ENCODE measurements around the gene NELL1. TPM values are rescaled to one million over a fixed set of nuclear protein-coding genes. Genes with fewer than 3 reads are reported as not detected.
"Not testable (repeated sequence)": the region's sequence is repeated elsewhere in the genome, so short reads cannot be mapped to it uniquely, and the experiment has no call there.

The NELL1 gene
- total and polyA plus RNA-seq, 12 donors = 0.11 to 0.39 (median 0.24) TPM; not detected in 9

- Histone ChIP-seq H3K4me3 (no peak overlapping the region), H3K27me3 (no peaks in the 10 kb centered on the region), H3K4me1 (replicated peaks in 1 of 2) (no peaks in the 10 kb centered on the region), H3K27ac (no peak overlapping the region), H3K9me3 (replicated peaks in 1 of 3) (no peaks in the 10 kb centered on the region), H3K36me3 (replicated peaks in 1 of 2) (no peaks in the 10 kb centered on the region)
- intact Hi-C loops (cut with DNase I) = no loop called here
- TF ChIP-seq POLR2A (IDR thresholded peaks at IDR 0.05) (no peak), CTCF (IDR thresholded peaks at IDR 0.05) (no peak)
- no peak for DNase-seq
- 77 to 87% (median 85%) methylated on average over 4 to 6 of the region's 6 CpGs for WGBS, 4 donors
Measured at GRCh38 chr11:21133722-21134121, 464.3 kb downstream of the NELL1 start.

- WGBS, 4 donors = 72 to 80% (median 74%) methylated on average over 6 of the region's 6 CpGs
- Histone ChIP-seq H3K36me3 (replicated peaks in 1 of 2) (no peaks in the 10 kb centered on the region), H3K27me3 (no peaks in the 10 kb centered on the region), H3K4me1 (replicated peaks in 1 of 2) (no peaks in the 10 kb centered on the region), H3K27ac (no peak overlapping the region), H3K9me3 (replicated peaks in 1 of 3) (no peaks in the 10 kb centered on the region), H3K4me3 (no peak overlapping the region)
- intact Hi-C loops (cut with DNase I) = no loop called here
- TF ChIP-seq CTCF (IDR thresholded peaks at IDR 0.05) = no peak
- no peak for TF ChIP-seq POLR2A (IDR thresholded peaks at IDR 0.05)
- no peak for DNase-seq
Measured at GRCh38 chr11:21137803-21138202, 468.4 kb downstream of the NELL1 start.

- H3K4me1 ChIP-seq (replicated peaks in 1 of 2); H3K4me3 ChIP-seq; intact Hi-C loops (cut with DNase I); H3K27me3 ChIP-seq; H3K27ac ChIP-seq; DNase-seq; H3K36me3 ChIP-seq (replicated peaks in 1 of 2); H3K9me3 ChIP-seq (replicated peaks in 1 of 3): not testable (repeated sequence)
- WGBS, 4 donors = 85 to 93% (median 87%) methylated on average over 4 of the region's 4 CpGs
Measured at GRCh38 chr11:21141557-21141956, 472.2 kb downstream of the NELL1 start.

GRCh38 chr11:21142007-21142406 is 472.6 kb downstream of the NELL1 start:
- DNase-seq = no peak
- intact Hi-C loops (cut with DNase I) = no loop called here
- H3K4me1 ChIP-seq (replicated peaks in 1 of 2) = no peaks in the 10 kb centered on the region
- H3K27ac ChIP-seq = no peak overlapping the region
- no peaks in the 10 kb centered on the region for H3K27me3 ChIP-seq
- WGBS, 4 donors = 53 to 65% (median 61%) methylated on average over 2 of the region's 2 CpGs
- no peaks in the 10 kb centered on the region for H3K36me3 ChIP-seq (replicated peaks in 1 of 2)
- no peak for TF ChIP-seq CTCF (IDR thresholded peaks at IDR 0.05)
- no peak for TF ChIP-seq POLR2A (IDR thresholded peaks at IDR 0.05)
- H3K4me3 ChIP-seq = no peak overlapping the region
- no peaks in the 10 kb centered on the region for H3K9me3 ChIP-seq (replicated peaks in 1 of 3)

- WGBS, 4 donors = 62 to 93% (median 81%) methylated on average over 2 of the region's 2 CpGs
- Histone ChIP-seq H3K9me3 (replicated peaks in 1 of 3) (no peaks in the 10 kb centered on the region), H3K36me3 (replicated peaks in 1 of 2) (no peaks in the 10 kb centered on the region), H3K4me1 (replicated peaks in 1 of 2) (no peaks in the 10 kb centered on the region), H3K27ac (no peak overlapping the region), H3K27me3 (no peaks in the 10 kb centered on the region), H3K4me3 (no peak overlapping the region)
- TF ChIP-seq CTCF (IDR thresholded peaks at IDR 0.05) (no peak), POLR2A (IDR thresholded peaks at IDR 0.05) (no peak)
- intact Hi-C loops (cut with DNase I) = no loop called here
- no peak for DNase-seq
Measured at GRCh38 chr11:21144531-21144930, 475.1 kb downstream of the NELL1 start.

All from adrenal gland (tissue), 12 donors.